Measurements from ENCODE around the gene TBC1D2. TPM values are rescaled to one million over a fixed set of nuclear protein-coding genes. Genes with fewer than 3 reads are reported as not detected.
"Not testable (repeated sequence)": the region's sequence is repeated elsewhere in the genome, so short reads cannot be mapped to it uniquely, and the experiment has no call there.

The TBC1D2 gene
- total RNA-seq, 1 donor from 2014 or later = 6.6 TPM

GRCh38 chr9:98191671-98192502 lies 63.6 kb downstream of the TBC1D2 start:
- intact Hi-C loops (cut with micrococcal nuclease) = loop anchor here (1.0 kb wide), 2 partner anchors 64 to 269 kb away; no protein-coding TSS in a partner anchor

- intact Hi-C loops (cut with micrococcal nuclease) = no loop called here
These were observed 64.3 kb downstream of the TBC1D2 start for GRCh38 chr9:98191181-98191608.

GRCh38 chr9:98190757-98191105 lies 64.7 kb downstream of the TBC1D2 start:
- intact Hi-C loops (cut with micrococcal nuclease) = no loop called here

DNA sequence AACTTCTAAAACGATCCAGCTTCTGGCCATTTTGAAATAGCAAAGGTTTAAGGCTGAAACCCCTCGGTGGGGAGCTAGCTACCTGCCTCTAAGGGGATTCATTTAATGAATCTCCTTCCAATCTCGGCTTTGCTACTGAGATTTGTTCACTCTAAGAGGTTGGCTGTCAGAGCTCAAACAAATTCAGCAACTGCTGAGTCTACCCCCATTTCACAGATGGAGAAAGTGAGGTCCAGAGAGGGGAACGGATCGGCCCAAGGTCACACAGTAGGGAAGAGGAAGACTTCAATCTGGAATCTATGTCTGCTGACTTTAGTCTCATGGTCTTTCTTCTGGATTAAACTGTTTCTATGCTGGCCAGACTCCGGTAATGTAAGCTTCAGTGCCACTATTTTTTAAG lies 66.0 kb downstream of the TBC1D2 start:
- intact Hi-C loops (cut with micrococcal nuclease) = no loop called here

- intact Hi-C loops (cut with micrococcal nuclease) = no loop called here
These were observed 67.5 kb downstream of the TBC1D2 start for GRCh38 chr9:98187926-98188325.

DNA sequence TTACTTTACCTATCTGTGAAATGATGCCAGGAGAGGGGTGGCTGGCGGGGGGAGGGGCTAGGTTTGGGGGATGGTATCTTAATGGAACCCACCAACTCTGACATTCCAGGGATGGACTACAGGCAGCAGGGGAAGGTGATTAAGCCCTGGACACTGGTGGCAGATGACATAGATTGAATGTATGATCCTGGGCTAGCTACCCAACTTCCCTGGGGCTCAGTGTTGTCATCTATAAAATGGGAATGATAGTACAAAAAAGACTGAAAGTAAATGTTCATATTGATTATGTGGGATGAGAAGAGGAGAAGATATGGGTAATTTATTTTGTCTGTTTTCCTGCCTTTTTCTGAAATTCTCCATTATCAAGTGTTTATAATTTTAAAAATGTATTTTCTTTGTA lies 69.2 kb downstream of the TBC1D2 start:
- intact Hi-C loops (cut with micrococcal nuclease) = no loop called here

- intact Hi-C loops (cut with micrococcal nuclease) = no loop called here
These were observed 69.8 kb downstream of the TBC1D2 start for GRCh38 chr9:98185611-98186171.

DNA sequence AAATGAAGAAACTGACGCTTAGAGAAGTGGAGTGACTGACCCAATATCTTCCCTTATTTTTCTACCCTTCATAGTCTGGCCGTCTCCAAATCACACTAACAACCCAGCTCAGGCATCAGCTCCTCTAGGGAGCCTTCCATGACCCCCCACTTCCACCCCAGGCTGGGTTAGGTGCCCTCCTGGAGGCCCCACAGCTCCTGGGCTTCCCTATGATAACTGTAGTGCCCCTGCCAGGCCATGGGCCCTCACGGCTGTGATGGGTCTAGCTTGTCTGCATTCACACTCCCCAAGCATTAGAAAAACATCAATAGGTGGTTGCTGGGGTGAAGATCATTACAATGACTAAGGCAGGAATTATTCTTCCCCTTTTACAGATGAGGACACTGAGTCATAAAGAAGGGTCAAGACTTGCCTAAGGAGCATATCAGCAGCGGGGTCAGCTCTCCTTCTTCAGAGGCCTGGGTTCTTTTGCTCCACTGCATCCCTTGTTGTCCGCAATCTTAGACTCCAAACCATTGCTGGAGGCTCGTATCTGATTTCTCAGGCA lies 70.4 kb downstream of the TBC1D2 start:
- intact Hi-C loops (cut with micrococcal nuclease) = no loop called here

- intact Hi-C loops (cut with micrococcal nuclease) = no loop called here
These were observed 71.1 kb downstream of the TBC1D2 start for GRCh38 chr9:98184326-98184725.

- intact Hi-C loops (cut with micrococcal nuclease) = no loop called here
These were observed 72.4 kb downstream of the TBC1D2 start for GRCh38 chr9:98182889-98183599.

DNA sequence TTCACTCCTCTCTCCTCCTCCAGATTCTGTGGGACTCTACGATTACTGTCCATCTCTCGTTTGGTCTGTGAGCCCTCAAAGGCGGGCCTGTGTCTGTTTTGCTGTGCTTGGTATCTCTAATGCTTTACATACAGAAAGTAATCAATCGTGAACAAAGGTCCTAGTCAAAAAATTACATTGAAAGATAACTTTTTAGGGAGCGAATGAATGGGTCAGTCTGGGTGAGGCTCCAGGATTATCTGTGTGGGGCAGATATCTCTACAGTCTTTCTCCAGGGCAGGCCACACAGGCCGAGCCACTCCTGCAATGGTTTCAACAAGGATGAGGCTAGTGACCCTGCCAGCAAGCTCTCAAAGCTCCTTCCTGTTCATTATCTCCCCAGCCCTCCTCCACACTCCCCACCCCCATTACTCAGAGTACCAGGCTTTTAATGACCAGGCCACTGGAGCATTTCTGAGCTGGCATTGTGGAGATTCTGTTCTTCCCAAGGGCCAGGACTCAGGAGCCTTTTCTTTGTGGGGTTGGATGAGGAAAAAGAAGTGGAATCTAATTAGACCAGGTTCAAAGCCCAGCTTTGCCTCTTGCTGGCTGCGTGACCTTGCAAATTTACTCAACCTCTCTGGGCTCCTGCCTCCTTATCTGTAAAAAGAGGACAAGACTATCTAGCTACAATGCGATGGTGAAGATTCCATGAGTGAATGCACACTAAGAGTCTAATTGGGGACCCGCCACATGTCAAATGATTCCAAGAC lies 73.2 kb downstream of the TBC1D2 start:
- intact Hi-C loops (cut with micrococcal nuclease) = no loop called here

DNA sequence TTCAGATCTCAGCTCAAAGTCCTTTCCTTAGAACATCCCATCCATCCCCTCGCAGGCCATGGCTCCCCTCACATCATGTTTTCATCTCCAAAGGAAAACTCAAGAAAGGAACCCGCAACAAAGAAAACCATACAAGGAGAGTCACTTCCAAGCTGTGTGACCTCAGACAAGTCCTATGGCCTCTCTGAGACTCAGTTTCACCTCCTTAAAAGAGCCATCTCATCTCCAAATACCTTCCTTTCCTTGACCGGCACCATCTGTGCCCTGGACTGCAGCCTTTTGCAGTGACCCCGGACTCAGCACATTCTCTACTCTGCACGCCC lies 73.7 kb downstream of the TBC1D2 start:
- intact Hi-C loops (cut with micrococcal nuclease) = no loop called here

DNA sequence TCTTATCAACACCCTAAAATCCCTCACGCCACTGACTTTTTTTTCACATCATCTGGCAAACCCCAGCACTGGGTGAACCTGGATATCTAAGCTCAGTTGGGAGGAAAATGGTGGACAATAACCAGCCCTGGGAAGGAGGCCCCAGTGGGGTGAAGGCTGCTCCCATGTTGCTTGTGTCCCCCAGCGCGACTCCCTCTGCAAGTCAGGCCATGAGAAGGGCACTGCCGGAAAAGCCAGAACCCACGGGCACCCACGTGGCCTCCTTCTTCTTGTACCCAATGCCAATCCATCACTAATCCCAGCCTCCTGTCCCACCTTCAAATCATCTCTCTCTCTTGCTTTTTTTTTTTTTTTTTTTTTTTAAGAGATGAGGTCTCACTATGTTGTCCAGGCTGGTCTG lies 74.5 kb downstream of the TBC1D2 start:
- intact Hi-C loops (cut with micrococcal nuclease) = no loop called here

DNA sequence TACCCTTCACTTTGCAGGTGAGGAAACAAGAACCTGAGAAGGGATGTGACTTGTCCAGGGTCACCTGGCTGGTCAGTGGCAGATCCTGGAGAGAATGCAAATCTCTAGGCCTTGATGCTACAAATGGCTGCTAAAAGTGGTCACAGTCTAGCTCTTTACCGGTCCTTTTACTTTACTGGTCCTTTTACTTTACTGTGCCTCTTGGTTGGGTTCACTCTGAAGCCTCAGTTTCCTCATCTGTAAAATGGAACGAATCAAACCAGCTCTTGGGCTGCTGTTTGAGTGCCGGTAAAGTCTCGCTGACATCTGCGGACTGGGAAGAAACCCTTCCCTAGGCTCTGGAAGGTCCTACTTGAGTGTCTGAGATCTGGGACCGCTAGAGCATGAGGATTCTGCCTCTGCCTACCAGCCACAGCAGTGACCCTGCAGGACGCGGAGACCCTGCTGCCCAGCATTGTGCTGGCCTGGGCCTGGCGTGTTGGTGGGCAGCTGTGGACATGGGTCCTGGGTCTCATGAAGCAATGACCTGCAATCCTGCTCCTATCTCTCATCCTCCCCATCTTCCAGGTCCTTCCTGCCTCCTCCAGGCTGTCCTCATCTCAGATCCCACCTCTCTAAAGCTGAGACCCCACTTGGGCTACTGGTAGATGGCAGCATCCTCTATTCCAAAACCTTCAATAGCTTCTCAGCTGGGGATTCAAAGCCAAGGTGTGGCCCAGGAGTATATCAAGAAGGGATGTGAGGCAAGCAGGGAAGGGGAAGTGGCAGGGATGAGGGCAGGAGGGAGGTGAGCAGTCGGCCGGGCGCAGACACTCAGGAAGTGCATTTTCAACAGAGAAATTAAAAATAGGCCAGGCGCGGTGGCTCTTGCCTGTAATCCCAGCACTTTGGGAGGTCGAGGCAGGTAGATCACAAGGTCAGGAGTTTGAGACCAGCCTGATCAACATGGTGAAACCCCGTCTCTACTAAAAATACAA lies 76.3 kb downstream of the TBC1D2 start:
- intact Hi-C loops (cut with micrococcal nuclease) = no loop called here

DNA sequence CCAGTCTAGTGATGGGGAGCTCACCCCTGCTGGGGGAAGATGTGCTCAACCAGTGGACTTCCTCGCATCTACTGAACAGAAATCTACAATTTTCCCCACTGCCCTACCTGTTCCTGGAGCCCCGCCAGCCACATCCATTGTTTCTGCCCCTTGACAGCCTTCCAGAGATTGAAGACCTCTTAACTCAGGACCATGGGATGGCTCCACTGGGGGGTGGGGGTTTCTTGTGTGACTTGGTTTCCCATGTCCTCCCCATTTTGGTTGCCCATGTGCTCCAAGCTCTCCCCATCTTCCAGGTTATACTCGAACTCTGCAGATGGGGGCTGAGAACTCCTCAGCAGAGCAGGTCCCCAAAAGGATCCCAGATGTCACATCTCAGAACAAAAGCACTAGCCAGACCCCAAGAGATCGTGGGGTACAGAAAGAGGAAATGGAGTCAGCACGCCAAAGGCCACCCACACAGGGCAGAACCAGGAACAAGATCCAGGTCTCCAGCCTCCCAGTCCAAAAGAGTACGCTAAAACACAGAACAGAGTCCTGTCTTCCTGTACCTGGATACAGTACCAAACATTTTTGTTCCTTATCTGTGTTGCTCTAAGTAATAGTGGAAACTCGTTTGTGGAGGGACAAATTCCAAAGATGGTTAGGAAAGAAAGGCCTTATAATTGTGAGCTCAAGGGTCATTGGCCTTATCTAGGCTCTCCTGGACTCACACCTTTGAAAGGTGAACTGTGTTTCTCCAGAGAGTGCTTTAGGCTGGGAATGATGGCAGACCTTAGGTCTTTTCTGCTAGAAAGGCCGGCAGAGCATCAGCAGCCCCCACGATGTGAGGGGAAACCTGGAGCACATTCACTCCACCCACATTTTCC lies 78.8 kb downstream of the TBC1D2 start:
- intact Hi-C loops (cut with micrococcal nuclease) = no loop called here

DNA sequence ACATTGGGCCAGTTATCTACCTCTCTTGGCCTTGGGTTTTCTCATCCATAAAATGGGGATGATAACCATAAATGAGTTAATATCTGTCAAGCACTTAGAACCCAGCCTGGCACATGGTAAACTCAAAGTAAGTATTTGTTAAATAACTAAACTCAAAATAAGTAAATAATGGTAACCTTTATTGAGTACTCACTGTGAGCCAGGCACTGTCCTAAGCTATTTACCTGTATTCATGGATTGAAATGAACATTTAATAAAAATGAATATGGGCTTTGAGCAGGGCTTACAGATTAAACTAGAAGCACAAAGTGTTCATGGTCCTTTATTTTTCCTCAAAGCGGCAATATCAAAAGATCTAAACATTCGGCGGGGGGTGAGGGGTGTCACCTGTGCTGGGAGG lies 79.7 kb downstream of the TBC1D2 start:
- intact Hi-C loops (cut with micrococcal nuclease) = no loop called here

DNA sequence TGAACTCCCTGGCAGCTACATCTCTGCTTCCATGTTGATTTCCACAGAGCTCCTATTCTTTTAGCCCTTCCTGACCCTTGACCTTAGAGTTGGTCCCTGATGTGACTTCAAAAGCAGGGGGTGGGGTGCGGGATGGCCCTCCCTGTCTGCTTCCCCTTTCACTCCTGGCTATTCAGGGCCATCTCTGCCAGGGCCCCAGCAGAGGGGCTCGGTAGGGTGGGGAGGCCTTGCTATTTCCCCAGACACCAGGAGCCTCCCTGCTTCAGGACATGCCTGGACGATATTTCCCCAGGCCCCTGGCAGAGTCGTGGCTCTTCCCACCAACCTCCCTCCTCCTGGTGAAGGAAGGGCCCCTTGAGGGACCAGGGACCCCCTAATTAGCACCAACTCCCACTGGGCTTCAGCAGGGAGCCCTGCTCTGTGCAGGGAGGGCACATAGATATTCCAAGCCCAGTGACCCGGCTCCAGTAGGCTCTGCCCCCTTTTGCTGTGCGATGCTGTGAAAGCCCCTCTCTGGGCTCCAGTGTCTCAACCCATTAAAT lies 80.3 kb downstream of the TBC1D2 start:
- intact Hi-C loops (cut with micrococcal nuclease) = no loop called here

DNA sequence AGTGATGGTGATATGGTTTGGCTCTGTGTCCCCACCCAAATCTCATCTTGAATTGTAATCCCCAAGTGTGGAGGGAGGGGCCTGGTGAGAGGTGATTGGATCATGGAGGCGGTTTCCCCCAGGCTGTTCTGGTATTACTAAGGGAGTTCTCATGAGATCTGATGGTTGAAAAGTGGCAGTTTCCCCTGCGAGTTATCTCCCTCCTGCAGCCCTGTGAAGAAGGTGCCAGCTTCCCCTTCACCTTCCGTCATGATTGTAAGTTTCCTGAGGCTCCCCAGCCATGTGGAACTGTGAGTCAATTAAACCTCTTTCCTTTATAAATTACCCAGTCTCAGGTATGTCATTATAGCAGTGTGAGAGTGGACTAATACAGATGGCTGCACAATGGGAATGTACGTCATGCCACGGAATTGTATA lies 80.9 kb downstream of the TBC1D2 start:
- intact Hi-C loops (cut with micrococcal nuclease) = not testable (repeated sequence)

DNA sequence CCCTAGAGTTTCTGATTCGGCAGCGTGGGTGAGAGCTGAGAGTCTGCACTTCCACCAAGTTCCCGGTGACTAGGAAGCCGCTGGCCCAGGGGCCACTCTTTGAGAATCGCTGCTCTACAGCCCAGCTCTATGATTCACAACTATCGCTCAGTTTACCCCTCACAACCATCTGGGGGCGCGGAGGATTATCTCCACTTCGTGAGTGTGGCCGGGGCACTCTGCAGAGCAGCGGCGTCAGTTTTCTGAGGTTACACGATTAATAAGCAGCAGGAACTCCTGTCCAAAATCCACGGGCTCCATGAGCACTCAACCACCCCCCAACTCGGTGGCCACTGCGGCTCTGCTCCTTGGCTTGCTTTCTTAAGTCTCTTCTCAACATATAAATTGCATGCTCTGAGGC lies 82.3 kb downstream of the TBC1D2 start:
- intact Hi-C loops (cut with micrococcal nuclease) = no loop called here

Data from T-helper 1 cell treated with Interleukin-12 subunit alpha and Interleukin-12 subunit beta and Interleukin-4 antibody, amounts not matched to agents 30 ng/mL and 1 ng/mL, for 36 hours (primary cell).